Measurements from ENCODE around the gene PLEKHA6. TPM values are rescaled to one million over a fixed set of nuclear protein-coding genes. Genes with fewer than 3 reads are reported as not detected.

Gene PLEKHA6
- total RNA-seq, 1 experiment from 2014 or later: 2.1 TPM

DNA sequence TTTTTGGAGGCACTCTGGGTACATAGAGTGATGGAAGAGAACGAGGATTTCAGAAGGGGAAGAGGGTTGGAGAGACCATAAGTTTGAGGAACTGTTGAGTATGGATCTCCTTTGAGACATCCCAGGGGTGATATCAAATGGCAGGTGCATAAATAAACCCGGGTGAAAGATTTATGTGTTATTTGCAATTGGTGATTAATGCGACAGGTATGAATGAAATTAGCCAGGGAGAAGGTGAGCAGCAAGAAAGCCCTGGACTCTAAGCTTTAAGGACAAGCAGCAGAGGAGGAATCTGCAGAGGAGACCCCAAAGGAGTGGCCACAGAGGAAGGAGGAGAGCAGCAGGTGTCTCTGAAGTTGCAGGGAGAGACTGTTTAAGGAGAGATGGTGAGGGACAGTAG is 184.8 kb downstream of the PLEKHA6 start:
- H3K27me3 Mint-ChIP-seq (ENCODE audit: low read depth): peaks cover 29% of the 10 kb centered on the region
- no CpG with 5 or more reads among the region's 3 CpGs for WGBS (ENCODE audit: extremely low coverage, insufficient read length, low lambda C conversion rate)

More for the DNA sequence above, 184.8 kb downstream of the PLEKHA6 start:
- Histone ChIP-seq H3K79me2 (ENCODE audit: insufficient read depth, low read length) (no peaks in the 10 kb centered on the region), H3K23ac (ENCODE audit: insufficient read length, low read depth, low read length) (no peak overlapping the region), H3K9ac (ENCODE audit: extremely low read depth, insufficient read length, low read length) (no peak overlapping the region), H3K14ac (ENCODE audit: insufficient read depth, low read length) (no peak overlapping the region), H3T11ph (ENCODE audit: low read length) (no peak overlapping the region), H3K27me3 (ENCODE audit: insufficient read depth, low read length) (no peaks in the 10 kb centered on the region), H3K18ac (ENCODE audit: insufficient read length, low read depth, low read length) (no peak overlapping the region), H2AFZ (ENCODE audit: low read length) (no peak overlapping the region), H4K5ac (ENCODE audit: insufficient read length, low read depth, low read length) (no peak overlapping the region), H4K8ac (replicated peaks; ENCODE audit: insufficient read length, low read depth, low read length) (no peak overlapping the region), H2BK5ac (ENCODE audit: insufficient read length, low read length) (no peak overlapping the region), H4K91ac (ENCODE audit: insufficient read length, low read depth, low read length) (no peak overlapping the region), H3K79me1 (ENCODE audit: insufficient read depth, low read depth, low read length, poor library complexity, severe bottlenecking) (no peaks in the 10 kb centered on the region), H2BK120ac (ENCODE audit: low read depth, low read length, poor library complexity, severe bottlenecking) (no peak overlapping the region), H3K4ac (ENCODE audit: low read depth, low read length) (no peak overlapping the region), H4K20me1 (ENCODE audit: control insufficient read depth, insufficient read depth, insufficient read length) (no peaks in the 10 kb centered on the region), H2BK15ac (ENCODE audit: low read depth, low read length) (no peak overlapping the region), H3K4me1 (ENCODE audit: insufficient read depth, low read length) (no peaks in the 10 kb centered on the region), H3K56ac (ENCODE audit: insufficient read length, low read depth, low read length) (no peak overlapping the region), H3K23me2 (ENCODE audit: insufficient read length, low read depth, low read length, poor library complexity, severe bottlenecking) (no peaks in the 10 kb centered on the region), H3K9me3 (ENCODE audit: control insufficient read depth, low read depth, low read length) (peaks cover 8% of the 10 kb centered on the region), H3K27ac (ENCODE audit: insufficient read length, low read depth, low read length) (no peak overlapping the region), H3K4me2 (ENCODE audit: insufficient read depth, insufficient read length, low read length) (no peak overlapping the region), H2AK5ac (ENCODE audit: insufficient read length, low read length) (no peak overlapping the region), H2BK12ac (ENCODE audit: insufficient read length, low read depth, low read length) (no peak overlapping the region), H2BK20ac (ENCODE audit: low read depth, low read length, poor library complexity, severe bottlenecking) (no peak overlapping the region)
- TF ChIP-seq, protein P1, sequence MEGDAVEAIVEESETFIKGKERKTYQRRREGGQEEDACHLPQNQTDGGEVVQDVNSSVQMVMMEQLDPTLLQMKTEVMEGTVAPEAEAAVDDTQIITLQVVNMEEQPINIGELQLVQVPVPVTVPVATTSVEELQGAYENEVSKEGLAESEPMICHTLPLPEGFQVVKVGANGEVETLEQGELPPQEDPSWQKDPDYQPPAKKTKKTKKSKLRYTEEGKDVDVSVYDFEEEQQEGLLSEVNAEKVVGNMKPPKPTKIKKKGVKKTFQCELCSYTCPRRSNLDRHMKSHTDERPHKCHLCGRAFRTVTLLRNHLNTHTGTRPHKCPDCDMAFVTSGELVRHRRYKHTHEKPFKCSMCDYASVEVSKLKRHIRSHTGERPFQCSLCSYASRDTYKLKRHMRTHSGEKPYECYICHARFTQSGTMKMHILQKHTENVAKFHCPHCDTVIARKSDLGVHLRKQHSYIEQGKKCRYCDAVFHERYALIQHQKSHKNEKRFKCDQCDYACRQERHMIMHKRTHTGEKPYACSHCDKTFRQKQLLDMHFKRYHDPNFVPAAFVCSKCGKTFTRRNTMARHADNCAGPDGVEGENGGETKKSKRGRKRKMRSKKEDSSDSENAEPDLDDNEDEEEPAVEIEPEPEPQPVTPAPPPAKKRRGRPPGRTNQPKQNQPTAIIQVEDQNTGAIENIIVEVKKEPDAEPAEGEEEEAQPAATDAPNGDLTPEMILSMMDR (conservative IDR thresholded peaks at IDR 0.05): no peak
- H3K4me1 Mint-ChIP-seq: no peaks in the 10 kb centered on the region
- H3K9me3 Mint-ChIP-seq: peaks cover 15 to 22% of the 10 kb centered on the region in 2 experiments
- DNase-seq: no peak
- no peak overlapping the region for H3K27ac Mint-ChIP-seq
- no peak overlapping the region for H3K4me3 Mint-ChIP-seq
- peaks cover 0 to 12% (median 8%) of the 10 kb centered on the region in 3 experiments; a peak in 5 of 7 replicates for H3K36me3 Mint-ChIP-seq (ENCODE audit: insufficient read depth in 1 of 3, low read depth in 3 of 3)
